Glomerular visceral epithelial cell (primary cell): ENCODE data around the gene S100A10.
A peak's percentile ranks its signal among the peaks of the same experiment; 100 is the strongest.

Experiments used
- DNase-seq: peaks from one replicate; pipeline ENCODE4 v3.0.0-alpha.2; 2016; ENCODE audit errors: extremely low spot score

The S100A10 gene

GRCh38 chr1:151935894-151936602, 57.6 kb downstream of the S100A10 start:
- DNase-seq, result no peak

- DNase-seq, result peak; percentile 26
Measured at GRCh38 chr1:151935154-151935553, 58.5 kb downstream of the S100A10 start.

- peak; percentile 72 for DNase-seq
Measured at GRCh38 chr1:151934048-151934493, 59.6 kb downstream of the S100A10 start.
